KOPT-K1 (cell line): ENCODE measurements around the gene UBR2.
"Not testable (repeated sequence)": the region's sequence is repeated elsewhere in the genome, so short reads cannot be mapped to it uniquely, and the experiment has no call there.

ENCODE experiments used
- H3K27ac ChIP-seq: fragments of 200-600 bp; sonication (generic); 2 replicates; pipeline ENCODE4 v1.5.1; 2016; ENCODE audit warnings: antibody characterized with exemption, mild to moderate bottlenecking, low read depth, low read length; ENCODE audit not compliant: poor library complexity, severe bottlenecking
- H3K36me3 ChIP-seq: fragments of 200-600 bp; sonication (generic); 2 replicates; pipeline ENCODE4 v1.5.1; 2017; ENCODE audit warnings: antibody characterized with exemption, mild to moderate bottlenecking, low read length, moderate library complexity; ENCODE audit not compliant: insufficient read depth
- H3K9me3 ChIP-seq: fragments of 200-600 bp; sonication (generic); 2 replicates; pipeline ENCODE4 v1.5.1; 2017; ENCODE audit warnings: antibody characterized with exemption, low read length, mild to moderate bottlenecking; ENCODE audit not compliant: insufficient read depth, poor library complexity, severe bottlenecking

The UBR2 gene

DNA sequence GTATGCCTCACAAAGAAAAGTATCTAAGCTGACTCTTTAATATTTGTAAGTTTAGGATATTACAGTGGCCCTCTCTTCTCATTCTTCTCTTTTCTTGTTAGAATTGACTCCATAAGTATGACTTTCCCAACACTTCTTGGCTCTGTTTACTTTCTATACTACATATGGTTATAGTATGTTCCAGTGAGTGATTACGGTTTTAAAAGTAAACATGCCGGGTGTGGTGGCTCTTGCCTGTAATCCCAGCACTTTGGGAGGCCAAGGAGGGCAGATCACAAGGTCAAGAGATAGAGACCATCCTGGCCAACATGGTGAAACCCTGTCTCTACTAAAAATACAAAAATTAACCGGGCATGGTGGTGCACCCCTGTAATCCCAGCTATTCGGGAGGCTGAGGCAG, 3.4 kb downstream of the UBR2 start:
- not testable (repeated sequence) for H3K9me3 ChIP-seq, H3K36me3 ChIP-seq, H3K27ac ChIP-seq

DNA sequence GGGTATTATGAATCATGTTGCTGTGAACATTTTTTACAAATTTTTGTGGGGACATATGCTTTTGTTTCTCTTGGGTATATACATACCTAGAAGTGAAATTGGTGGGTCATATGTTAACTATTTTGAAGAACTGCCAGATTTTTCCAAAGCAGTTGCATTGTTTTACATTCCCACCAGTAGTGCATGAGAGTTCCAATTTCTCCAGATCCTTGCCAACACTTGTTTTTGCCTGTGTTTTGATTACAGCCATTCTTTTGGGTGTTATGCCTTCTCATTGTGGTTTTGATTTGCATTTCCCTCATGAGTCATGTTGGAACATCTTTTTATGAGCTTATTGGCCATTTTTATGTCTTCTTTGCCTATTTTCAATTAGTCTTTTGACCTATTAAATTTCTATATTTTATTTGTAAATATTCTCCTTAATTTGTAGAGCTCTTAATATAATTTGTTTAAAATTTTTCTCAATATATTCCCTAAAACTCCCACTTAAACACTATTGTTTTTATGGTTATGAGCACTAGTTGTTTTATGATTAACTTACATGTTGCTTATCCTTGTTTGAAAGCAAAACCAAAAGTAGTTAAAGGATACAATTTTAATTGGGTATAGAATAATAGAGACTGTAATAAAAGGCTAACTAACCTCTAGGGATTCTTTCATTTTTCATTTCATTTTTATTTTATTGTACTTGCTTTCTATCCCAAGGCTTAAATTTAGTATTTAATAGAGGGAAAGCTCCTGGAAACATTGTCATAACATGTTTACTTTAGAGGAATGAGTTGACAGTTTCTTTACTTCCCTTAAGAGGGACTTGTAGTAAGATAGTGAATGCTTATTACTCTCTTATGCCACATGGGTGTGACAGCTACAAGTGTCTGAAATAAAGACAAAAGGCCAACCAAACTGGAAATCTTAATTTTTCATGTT, 5.5 kb downstream of the UBR2 start:
- peaks cover 11% of the 10 kb centered on the region for H3K36me3 ChIP-seq
- H3K9me3 ChIP-seq, result no peaks in the 10 kb centered on the region
- H3K27ac ChIP-seq, result peak overlapping the region; percentile 32

DNA sequence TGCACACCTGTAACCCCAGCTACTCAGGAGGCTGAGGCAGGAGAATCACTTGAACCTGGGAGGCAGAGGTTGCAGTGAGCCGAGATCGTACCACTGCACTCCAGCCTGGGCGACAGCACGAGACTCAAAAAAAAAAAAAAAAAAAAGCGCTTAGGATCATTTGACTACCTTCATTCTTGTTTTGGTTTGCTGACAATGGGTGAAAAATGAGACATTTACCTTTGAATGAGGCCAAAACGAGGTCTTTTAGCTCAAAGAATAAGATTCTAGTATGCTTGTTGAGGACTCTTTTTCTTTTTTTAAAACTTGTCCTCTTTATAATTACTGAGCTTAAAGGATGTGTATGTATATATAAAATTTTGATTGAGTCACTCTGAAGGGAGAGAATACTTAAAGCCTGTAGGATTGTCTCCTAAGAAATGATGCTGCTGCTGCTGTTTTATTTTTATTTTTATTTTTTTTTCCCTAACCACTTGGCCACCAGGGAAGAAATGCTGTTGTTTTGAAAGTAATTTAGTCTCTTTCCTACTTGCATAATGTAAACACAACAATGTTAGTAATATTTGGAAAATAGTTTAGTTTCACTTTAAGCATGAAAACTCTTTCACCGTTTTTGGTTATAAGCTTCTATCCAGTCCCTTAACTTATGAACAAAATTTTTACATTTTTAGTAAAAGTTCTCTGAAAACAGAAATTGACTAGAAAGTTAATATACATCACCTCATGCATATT, 7.9 kb downstream of the UBR2 start:
- H3K27ac ChIP-seq, result peak overlapping the region; percentile 50

DNA sequence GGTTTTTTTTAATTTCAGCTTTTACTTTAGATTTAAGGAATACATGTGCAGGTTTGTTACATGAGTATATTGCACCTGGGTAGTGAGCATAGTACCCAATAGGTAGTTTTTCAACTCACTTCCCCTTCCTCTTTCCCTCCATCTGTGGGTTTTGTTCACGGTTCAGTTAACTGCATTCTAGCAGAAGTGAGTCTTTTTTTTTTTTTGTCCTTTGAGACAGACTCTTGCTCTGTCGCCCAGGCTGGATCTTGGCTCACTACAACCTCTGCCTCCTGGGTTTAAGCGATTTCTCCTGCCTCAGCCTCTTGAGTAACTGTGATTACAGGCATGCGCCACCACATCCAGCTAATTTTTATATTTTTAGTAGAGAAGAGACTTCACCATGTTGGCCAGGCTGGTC, 8.7 kb downstream of the UBR2 start:
- peak overlapping the region; percentile 50 for H3K27ac ChIP-seq
- no peaks in the 10 kb centered on the region for H3K9me3 ChIP-seq
- peaks cover 32% of the 10 kb centered on the region for H3K36me3 ChIP-seq

More for the DNA sequence above, 7.9 kb downstream of the UBR2 start:
- Histone ChIP-seq H3K9me3 (no peaks in the 10 kb centered on the region), H3K36me3 (peaks cover 35% of the 10 kb centered on the region)

DNA sequence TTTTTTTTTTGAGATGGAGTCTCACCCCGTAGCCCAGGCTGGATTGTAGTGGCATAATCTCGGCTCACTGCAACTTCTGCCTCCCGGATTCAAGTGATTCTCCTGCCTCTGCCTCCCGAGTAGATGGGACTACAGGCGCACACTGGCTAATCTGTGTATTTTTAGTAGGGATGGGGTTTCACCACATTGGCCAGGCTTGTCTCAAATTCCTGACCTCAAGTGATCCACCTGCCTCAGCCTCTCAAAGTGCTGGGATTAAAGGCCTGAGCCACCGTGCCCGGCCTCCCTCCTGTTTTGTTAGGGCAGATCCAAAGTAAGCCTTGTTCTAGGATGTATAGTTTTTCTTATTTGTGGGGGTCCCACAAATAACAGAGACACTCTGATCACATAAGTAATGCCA, 12.7 kb downstream of the UBR2 start:
- not testable (repeated sequence) for H3K9me3 ChIP-seq, H3K27ac ChIP-seq
- peaks cover 63% of the 10 kb centered on the region for H3K36me3 ChIP-seq

DNA sequence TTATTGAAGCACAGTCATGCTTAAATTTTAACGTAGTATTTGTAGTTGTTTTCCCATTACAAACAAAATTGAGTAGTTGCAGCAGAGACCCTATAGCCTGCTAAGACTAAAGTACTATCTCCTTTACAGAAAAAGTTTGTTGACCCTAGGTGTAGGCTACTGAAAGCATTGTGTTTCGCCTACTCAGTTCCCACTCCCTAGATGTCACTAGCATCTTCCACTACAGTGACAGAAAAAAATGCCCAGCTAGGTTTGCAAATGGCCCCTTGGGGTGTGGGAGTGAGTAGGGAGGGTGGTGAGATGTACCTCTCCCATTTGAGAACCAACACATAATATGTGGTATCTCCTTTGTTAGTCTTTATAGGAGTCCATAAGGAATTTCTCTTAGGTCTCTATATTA, 34.5 kb downstream of the UBR2 start:
- Histone ChIP-seq H3K27ac (no peak overlapping the region), H3K9me3 (peaks cover 10% of the 10 kb centered on the region), H3K36me3 (peaks cover 45% of the 10 kb centered on the region)

DNA sequence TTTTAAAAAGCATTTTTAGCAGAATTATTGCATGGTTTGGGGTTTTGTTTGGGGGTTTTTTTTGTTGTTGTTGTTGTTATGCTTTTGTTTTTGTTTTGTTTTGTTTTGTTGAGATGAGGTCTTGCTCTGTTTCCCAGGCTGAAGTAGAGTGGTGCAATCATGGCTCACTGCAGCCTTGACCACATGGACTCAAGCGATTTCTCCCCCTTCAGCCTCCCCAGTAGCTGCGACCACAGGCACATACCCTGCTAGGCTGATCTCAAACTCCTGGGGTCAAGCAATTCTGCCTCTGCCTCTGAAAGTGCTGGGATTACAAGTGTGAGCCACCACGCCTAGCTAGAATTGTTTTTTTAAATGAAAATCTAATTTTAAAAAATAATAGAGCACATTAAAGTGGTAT, 35.7 kb downstream of the UBR2 start:
- H3K9me3 ChIP-seq, result peaks cover 10% of the 10 kb centered on the region

DNA sequence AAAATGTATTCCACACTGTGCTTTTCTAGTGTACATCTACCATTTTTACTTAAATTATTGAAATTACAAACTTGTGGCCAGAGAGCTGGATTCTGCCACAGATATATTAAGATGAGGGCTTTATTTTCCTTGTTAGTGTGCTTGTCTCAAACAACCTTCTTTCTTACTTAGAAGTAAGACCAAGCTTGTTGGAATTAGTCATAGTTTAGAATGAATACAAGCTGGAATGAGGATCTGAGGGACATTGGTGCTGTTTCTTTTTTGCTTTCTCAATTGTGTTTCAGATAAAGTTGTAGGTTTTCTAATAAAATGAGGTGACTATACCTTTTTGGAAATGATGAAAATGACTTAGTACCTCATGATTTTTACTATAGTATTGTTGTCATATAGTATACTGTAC, 40.3 kb downstream of the UBR2 start:
- Histone ChIP-seq H3K36me3 (peaks cover 42% of the 10 kb centered on the region), H3K27ac (no peak overlapping the region), H3K9me3 (no peaks in the 10 kb centered on the region)

More for the DNA sequence above, 35.7 kb downstream of the UBR2 start:
- Histone ChIP-seq H3K36me3 (peaks cover 35% of the 10 kb centered on the region), H3K27ac (no peak overlapping the region)

DNA sequence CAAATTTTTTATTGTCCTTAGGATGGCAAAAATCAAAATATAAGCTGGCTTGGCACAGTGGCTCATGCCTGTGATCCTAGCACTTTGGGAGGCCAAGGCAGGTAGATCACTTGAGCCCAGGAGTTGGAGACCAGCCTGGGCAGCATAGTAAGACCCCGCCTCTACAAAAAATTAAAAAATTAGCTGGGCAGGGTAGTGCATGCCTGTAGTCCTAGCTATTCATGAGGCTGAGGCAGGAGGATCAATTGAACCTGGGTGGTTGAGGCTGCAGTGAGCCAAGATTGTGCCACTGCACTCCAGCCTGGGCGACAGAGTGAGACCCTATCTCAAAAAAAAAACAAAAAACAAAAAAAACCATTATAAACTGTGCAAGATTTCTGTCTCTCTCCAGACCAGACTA, 40.9 kb downstream of the UBR2 start:
- H3K36me3 ChIP-seq, result peaks cover 47% of the 10 kb centered on the region
- not testable (repeated sequence) for H3K27ac ChIP-seq

DNA sequence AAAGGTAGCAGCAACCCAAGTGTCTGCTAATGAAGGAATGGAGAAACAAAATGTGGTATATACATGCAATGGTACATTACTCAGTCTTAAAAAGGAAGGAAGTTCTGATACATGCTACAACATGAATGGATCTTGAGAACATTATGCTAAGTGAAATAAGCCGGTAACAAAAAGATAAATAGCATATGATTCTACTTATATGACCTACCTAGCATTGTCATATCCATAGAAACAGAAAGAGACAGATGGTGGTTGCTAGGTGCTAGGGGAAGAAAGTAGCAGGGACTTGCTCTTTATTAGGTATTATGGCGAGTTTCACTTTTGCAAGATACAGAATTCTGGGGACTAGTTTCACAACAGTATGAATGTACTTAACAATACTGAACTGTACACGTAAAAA, 46.6 kb downstream of the UBR2 start:
- no peak overlapping the region for H3K27ac ChIP-seq
- H3K9me3 ChIP-seq, result no peaks in the 10 kb centered on the region
- peaks cover 67% of the 10 kb centered on the region for H3K36me3 ChIP-seq

More for the DNA sequence above, 40.9 kb downstream of the UBR2 start:
- not testable (repeated sequence) for H3K9me3 ChIP-seq

DNA sequence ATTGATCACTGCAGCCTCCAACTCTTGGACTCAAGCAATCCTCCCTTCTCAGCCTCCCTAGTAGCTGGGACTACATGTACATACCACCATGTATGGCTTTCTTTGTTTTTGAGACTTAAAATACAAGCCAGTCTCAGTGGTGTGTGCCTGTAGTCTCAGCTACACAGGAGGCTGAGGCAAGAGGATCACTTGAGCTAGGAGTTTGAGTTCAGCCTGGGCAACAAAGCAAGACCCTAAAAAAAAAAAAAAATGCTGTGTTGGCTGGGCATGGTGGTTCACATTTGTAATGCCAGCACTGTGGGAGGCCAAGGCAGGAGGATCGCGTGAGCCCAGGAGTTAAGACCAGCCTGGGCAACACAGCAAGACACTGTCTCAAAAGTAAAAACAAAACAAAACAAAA, 51.7 kb downstream of the UBR2 start:
- peaks cover 70% of the 10 kb centered on the region for H3K36me3 ChIP-seq
- no peak overlapping the region for H3K27ac ChIP-seq
- H3K9me3 ChIP-seq, result no peaks in the 10 kb centered on the region

DNA sequence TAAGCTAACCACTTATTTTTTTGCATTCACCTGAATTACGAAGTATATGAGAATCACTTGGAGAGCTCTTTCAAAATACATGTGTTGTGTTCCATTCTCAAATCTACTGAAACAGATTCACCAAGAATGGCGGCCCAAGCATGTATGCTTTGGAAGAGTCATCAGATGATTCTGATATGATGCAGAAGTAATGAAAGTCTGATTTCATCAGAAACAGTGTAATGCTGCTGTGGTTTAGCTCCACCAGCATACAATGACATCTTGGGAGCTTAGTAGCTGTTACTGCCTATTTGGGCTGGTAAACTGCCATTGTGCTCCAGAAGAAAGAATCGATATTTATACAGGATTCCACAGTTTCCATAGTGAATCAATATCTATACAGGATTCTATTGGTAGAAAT, 52.9 kb downstream of the UBR2 start:
- Histone ChIP-seq H3K27ac (no peak overlapping the region), H3K9me3 (no peaks in the 10 kb centered on the region), H3K36me3 (peaks cover 77% of the 10 kb centered on the region)

DNA sequence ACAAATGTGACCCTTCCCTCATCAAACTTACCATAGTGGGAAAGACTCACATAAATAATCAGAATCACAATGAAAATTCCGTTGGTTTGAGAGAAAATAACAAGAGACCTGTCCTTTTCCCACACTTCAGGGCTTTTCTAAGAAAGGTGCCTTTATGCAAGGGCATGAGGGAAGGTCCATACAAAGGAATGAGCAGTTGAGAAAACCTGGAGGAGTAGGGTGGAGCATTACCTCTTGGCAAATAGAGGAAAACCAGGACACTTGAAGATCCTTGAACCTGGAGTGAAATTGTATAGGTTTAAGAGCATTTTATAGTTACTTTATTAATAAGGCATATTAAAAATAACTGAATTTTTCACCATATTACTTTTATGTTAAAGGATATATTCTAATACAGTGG, 54.3 kb downstream of the UBR2 start:
- Histone ChIP-seq H3K36me3 (peaks cover 71% of the 10 kb centered on the region), H3K27ac (no peak overlapping the region)

DNA sequence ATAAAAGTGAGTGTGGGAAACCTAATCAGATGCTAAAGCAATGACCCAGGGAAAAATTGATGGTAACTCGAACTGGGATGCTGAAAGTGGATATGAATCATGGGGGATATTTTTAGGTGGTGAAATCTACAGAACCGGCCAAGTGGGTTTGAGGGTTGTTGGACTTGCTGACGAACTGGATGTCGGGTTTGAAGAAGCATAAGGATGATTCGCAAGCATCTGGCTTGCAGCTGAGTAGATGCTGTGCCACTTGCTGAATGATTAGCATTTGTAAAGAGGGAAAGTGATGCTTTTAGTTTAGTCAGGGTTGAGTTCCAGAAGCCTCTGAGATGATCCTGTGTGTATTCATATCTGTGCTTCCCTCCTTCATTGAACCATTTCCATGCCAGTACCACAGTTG, 54.9 kb downstream of the UBR2 start:
- no peaks in the 10 kb centered on the region for H3K9me3 ChIP-seq
- H3K36me3 ChIP-seq, result peaks cover 69% of the 10 kb centered on the region
- no peak overlapping the region for H3K27ac ChIP-seq

More for the DNA sequence above, 54.3 kb downstream of the UBR2 start:
- no peaks in the 10 kb centered on the region for H3K9me3 ChIP-seq

DNA sequence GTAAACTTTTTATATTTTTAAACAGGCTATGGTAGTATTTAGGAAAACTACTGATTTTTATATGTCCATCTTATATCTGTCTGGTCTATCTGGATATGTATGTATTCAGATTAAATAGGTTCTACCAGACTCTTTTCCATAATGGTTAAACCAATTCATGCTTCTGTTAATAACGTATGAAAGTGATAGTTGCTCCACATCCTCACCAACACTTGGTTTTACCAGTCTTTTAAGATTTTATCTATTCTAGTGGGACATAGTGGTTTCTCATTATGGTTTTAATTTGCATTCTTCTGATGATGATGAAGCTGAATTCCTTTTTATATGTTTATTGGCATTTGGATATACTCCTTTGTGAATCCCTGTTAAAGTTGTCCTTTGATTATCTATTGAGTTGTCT, 56.1 kb downstream of the UBR2 start:
- Histone ChIP-seq H3K27ac (no peak overlapping the region), H3K9me3 (no peaks in the 10 kb centered on the region), H3K36me3 (peaks cover 76% of the 10 kb centered on the region)
